Activated T-cell treated with anti-CD3 and anti-CD28 coated beads for 24 hours (primary cell): Measurements from ENCODE around the gene ABL1.
"Not testable (repeated sequence)": the region's sequence is repeated elsewhere in the genome, so short reads cannot be mapped to it uniquely, and the experiment has no call there.

Experiments
- DNase-seq: peaks from one replicate; pipeline ENCODE4 v3.0.0-alpha.2; 2020; ENCODE audit warnings: low read depth

The ABL1 gene

GRCh38 chr9:130825351-130825651 is 9.8 kb upstream of the ABL1 start:
- no peak for DNase-seq

GRCh38 chr9:130825809-130826208 is 9.2 kb upstream of the ABL1 start:
- DNase-seq: no peak

DNA sequence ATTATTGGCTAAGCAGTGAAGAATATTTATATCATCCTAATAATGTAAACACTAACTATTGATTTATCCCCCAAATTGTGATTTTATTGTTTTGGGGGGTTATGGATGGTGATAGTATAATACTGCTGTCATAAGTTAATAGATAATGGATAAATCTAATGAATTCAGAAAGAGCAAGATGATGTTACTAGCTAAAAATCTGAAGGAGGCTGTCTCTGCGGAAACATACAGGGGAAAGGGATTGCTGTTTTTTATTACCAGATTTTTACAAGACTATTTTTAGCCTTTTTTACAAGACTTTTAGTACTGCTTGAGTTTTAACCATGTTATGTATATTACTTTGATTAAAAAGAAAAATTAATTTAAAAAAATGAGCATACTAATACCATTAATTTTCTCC is 5.3 kb upstream of the ABL1 start:
- DNase-seq: no peak

GRCh38 chr9:130830231-130830760 is 4.8 kb upstream of the ABL1 start:
- no peak for DNase-seq

GRCh38 chr9:130831077-130831476 is 4.0 kb upstream of the ABL1 start:
- no peak for DNase-seq

DNA sequence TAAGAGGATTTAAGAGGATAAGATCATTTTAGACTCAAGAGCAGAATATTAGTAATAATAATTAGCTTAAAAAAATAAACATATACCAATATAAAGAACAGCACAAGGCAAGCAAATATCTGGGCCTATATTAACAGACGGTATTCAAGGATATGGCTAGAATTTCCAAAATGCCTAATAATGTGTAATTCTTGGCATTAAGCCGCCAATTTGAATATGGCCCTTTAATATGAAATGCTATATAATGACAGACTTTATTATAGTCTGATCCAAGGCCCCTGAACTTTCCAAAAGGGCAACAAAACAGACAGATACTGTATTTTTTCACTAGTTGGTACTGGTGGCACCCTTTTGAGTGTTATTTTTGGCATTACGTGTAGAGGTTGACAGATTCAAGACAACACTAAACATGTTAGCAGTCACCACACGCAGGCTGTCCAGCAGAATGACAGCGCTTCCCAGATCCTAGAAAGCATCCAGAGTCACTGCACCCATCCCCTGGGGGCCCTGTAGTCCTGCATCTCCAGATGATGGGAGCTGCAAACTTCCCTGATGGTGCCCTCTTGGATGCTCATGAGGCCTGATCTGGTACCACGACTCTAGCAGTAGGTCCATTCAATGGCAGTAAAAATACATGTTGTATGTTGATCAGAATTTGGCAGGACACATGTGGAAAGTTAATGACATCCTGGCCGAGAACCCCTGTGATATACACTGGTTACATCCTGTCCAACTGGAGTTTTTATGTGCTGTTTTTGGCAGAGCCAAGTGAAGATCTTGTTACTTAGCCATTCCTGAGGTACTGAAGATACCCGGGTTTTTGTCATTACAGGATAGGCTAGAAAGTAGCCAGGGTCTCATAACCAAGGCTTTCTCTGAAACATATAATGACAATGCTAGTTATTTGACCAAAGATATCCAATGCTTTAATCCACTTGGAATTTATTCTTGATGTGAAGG is 1.7 kb upstream of the ABL1 start:
- DNase-seq: no peak

DNA sequence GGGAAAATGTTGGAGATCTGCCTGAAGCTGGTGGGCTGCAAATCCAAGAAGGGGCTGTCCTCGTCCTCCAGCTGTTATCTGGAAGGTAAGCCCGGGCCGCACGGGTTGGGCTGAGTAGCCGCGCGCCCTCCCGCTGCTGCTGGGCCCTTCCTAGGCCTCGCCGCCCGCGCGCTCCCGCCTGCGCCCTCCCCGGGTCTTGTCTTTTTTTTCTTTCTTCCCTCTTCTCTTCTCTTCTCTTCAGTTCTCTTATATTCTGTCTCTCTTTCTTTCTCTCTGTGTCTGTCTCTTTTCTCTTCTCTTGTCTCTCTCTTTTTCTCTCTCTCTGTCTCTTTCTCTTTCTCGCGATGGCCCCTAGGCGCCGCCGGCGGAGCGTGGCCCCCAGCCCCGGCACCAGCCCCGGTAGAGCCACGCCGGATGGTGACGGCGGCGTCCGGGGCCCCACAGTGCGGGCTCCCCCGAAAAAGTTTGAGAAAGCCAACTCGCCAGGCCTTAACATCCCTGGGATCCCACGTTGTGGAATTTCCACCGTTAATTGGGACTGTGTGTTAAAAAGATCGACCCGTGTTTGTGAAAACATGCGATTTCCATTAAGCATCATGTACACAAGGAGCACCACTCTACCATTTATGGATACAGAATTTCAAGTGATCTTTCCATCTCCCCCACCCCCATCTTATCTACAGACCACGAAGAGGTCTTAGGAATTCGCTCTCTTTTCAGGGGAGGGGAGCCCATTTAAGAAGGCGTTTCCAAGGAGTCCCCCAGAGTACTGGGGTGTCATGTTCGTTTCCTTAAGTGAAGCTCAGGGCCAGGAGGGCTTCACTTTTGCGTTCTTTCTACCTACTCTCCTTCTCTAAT is 616 bp downstream of the ABL1 start:
- DNase-seq: peak; percentile 14

DNA sequence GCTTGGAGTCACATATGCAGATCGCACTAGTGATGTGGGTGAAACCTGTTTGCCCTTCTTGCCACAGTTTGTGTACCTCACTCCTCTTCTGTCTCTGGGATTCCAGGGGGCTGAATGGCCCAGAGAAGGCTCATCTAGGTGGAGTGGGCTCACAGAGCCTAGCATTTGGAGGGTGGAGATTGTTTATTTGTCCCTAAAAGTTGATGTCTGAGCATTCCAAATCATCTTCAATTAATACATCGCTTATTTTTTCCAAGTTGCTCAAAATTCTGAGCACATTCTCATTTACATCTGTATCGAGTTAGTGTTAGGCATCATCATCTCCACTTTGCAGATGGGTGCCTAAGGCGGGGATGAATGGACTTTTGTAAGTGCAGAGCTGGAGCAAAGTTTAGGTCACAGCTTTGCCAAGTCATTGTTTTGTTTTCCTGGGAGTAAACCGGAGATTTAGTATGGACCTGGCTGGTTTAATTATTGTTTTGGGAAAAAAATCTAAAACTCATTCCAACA is 2.0 kb downstream of the ABL1 start:
- DNase-seq: no peak

GRCh38 chr9:130837643-130838042 is 2.6 kb downstream of the ABL1 start:
- DNase-seq: no peak

- no peak for DNase-seq
Measured at GRCh38 chr9:130839132-130840111, 4.4 kb downstream of the ABL1 start.

- no peak for DNase-seq
Measured at GRCh38 chr9:130842545-130842944, 7.5 kb downstream of the ABL1 start.

DNA sequence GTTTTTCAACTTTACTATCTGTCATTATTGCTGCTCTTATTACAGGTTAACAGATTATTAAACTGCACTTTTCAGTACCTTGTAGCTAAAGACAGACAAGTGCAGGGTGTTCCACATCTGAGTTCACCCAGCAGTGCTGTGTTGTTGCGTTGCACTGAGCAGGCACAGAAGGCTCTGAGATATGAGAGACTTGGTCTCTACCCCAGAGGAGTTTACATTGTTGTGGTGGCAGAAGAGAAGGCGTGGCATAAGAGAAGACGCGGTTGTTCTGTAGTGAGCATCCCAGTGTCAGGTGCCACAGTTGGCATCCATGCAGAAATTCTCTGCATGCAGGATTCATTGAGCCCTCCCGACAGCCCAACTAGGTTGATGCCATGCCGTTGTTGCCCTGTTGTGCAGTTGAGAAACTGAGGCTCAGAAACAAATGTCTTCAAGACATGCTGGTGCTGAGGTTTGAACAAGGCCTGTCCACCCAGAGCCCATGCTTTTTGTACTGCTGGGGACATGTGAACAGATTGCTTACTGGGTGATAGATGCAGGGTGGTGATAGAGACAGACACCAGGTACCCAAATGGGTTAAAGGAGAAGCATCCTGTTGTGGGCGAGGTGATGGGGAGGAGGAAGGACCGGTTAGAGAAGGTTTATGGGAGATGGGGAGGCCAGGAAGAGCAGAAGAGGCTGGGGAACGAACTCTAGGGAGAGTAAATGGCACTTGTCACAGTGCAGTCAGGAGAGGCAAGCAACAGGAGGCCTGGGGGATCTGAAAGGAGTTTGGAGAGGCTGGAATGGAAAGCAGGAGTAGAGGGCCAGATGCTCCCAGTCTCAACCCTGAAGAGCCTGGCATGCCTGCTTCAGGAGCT is 8.2 kb downstream of the ABL1 start:
- no peak for DNase-seq

GRCh38 chr9:130844044-130844451 is 9.0 kb downstream of the ABL1 start:
- no peak for DNase-seq

GRCh38 chr9:130845254-130845653 is 10.2 kb downstream of the ABL1 start:
- DNase-seq: no peak

DNA sequence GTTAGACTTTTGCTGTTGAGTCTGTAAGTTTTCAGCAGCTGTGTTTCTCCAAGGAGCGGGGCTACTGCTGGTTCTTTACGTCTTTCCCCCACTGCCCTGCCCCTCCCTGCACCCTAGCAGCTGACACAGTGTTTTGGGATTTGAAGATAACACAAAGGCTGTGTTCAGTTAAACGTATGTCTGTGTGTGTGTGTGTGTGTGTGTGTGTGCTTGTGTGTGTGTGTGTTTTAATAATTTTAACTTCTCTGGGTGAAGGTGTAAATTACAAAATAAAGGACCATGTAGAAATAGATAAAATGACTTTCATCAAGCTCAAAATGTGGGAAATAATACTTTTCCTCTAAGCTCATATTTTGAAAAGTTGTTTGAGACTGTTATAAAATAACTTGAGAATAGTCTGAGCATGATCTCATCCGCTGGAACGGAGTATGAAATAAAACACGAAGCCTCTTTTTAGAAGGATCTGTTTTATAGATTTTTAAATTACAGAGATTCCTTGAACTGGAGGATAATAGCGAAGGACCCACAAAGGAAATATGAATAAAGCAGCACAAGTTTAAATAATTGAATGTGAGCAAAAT is 10.9 kb downstream of the ABL1 start:
- no peak for DNase-seq

- DNase-seq: no peak
Measured at GRCh38 chr9:130846487-130847305, 11.6 kb downstream of the ABL1 start.

- DNase-seq: no peak
Measured at GRCh38 chr9:130847306-130848217, 12.5 kb downstream of the ABL1 start.

DNA sequence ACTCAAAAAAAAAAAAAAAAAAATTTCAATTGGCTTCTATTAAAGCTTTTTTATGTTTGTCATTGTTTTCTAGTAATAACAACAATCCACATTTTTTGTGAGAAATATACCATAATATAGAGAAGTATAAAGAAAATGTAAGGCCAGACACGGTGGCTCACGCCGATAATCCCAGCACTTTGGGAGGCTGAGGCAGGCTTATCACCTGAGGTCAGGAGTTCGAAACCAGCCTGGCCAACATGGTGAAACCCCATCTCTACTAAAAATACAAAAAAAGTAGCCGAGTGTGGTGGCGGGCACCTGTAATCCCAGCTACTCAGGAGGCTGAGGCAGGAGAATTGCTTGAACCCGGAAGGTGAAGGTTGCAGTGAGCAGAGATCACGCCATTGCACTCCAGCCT is 13.5 kb downstream of the ABL1 start:
- not testable (repeated sequence) for DNase-seq
